ENCODE results near the gene PHACTR1.

GRCh38 chr6:13058051-13058450, 341.5 kb downstream of the PHACTR1 start:
- no peak for TF ChIP-seq POLR2A (IDR thresholded peaks at IDR 0.05; ENCODE audit: low read length)
- no peak for TF ChIP-seq CTCF (IDR thresholded peaks at IDR 0.05)
- no peak for TF ChIP-seq MAFK (IDR thresholded peaks at IDR 0.05; ENCODE audit: partially characterized antibody)
- TF ChIP-seq MAX (IDR thresholded peaks at IDR 0.05): no peak
- TF ChIP-seq, protein P1, sequence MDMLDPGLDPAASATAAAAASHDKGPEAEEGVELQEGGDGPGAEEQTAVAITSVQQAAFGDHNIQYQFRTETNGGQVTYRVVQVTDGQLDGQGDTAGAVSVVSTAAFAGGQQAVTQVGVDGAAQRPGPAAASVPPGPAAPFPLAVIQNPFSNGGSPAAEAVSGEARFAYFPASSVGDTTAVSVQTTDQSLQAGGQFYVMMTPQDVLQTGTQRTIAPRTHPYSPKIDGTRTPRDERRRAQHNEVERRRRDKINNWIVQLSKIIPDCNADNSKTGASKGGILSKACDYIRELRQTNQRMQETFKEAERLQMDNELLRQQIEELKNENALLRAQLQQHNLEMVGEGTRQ (IDR thresholded peaks at IDR 0.05): no peak
- no peak for TF ChIP-seq HES2 (IDR thresholded peaks at IDR 0.05)
- no peak for TF ChIP-seq JUN (IDR thresholded peaks at IDR 0.05)
- TF ChIP-seq POLR2AphosphoS2 (conservative IDR thresholded peaks at IDR 0.05; ENCODE audit: low read length): no peak
- TF ChIP-seq HDAC2 (IDR thresholded peaks at IDR 0.05): no peak
- no peak for TF ChIP-seq CEBPB (IDR thresholded peaks at IDR 0.05)
- TF ChIP-seq BCL3 (IDR thresholded peaks at IDR 0.05): no peak
- no peak for TF ChIP-seq HOXA7 (CRISPR knock-in tag; IDR thresholded peaks at IDR 0.05)

All from A549 (cell line).